Measurements from ENCODE around the gene CDC42EP1. TPM values are rescaled to one million over a fixed set of nuclear protein-coding genes. Genes with fewer than 3 reads are reported as not detected.

Gene CDC42EP1
- total and polyA plus RNA-seq, 2 donors (not counting 1 experiment from before 2014, with no cell fraction given) = 0.22 TPM; not detected in 1

GRCh38 chr22:37569009-37569920 lies 9.0 kb downstream of the CDC42EP1 start:
- no peak overlapping the region for H3K27ac ChIP-seq (ENCODE audit: low read length in 2 of 2)
- DNase-seq (no peak), ATAC-seq (ENCODE audit: low read depth) (no peak)
- no peak overlapping the region for H3K4me3 ChIP-seq (ENCODE audit: control extremely low read depth in 1 of 5, extremely low read depth in 1 of 5, insufficient read depth in 1 of 5, low read depth in 2 of 5, low read length in 4 of 5)
- intact Hi-C loops (cut with micrococcal nuclease) = no loop called here
- Mint-ChIP-seq H3K27me3 (peaks cover 19% of the 10 kb centered on the region), H3K4me1 (peaks cover 19% of the 10 kb centered on the region), H3K9me3 (ENCODE audit: insufficient read depth) (no peaks in the 10 kb centered on the region), H3K4me3 (no peak overlapping the region), H3K27ac (no peak overlapping the region)
- H3K79me2 ChIP-seq (ENCODE audit: control insufficient read depth, insufficient read depth, low read length) = no peaks in the 10 kb centered on the region
- ChIA-PET POLR2A (no interaction called here), CTCF (interaction anchor here (0.9 to 7.0 kb wide), 6 partner anchors 17 to 252 kb away, joined by 3 to 278 read pairs (median 23); no protein-coding TSS in a partner anchor)
- no peaks in the 10 kb centered on the region for H3K36me3 ChIP-seq (replicated peaks in 1 of 2; ENCODE audit: control extremely low read depth in 1 of 2, control insufficient read depth in 1 of 2, extremely low read depth in 1 of 2, insufficient read depth in 2 of 2, low read length in 1 of 2)
- no peak overlapping the region for H3K4me2 ChIP-seq (replicated peaks; ENCODE audit: low read depth, low read length, poor library complexity, severe bottlenecking)
- peaks cover 0 to 6% (median 0%) of the 10 kb centered on the region in 3 donors for H3K9me3 ChIP-seq (ENCODE audit: control extremely low read depth in 1 of 3, control insufficient read depth in 2 of 3, insufficient read depth in 1 of 3, low read length in 2 of 3)
- peaks cover 0 to 1% (median under 1%) of the 10 kb centered on the region in 4 experiments for H3K27me3 ChIP-seq (replicated peaks in 1 of 4; ENCODE audit: control extremely low read depth in 1 of 4, control insufficient read depth in 3 of 4, insufficient read depth in 4 of 4, low read length in 3 of 4)
- H2AFZ ChIP-seq (ENCODE audit: insufficient read depth, low read depth, low read length, poor library complexity, severe bottlenecking) = no peak overlapping the region
- no peak overlapping the region for H3K9ac ChIP-seq (ENCODE audit: low read length)
- TF ChIP-seq EZH2 (IDR thresholded peaks at IDR 0.05; ENCODE audit: borderline replicate concordance, insufficient read depth, low read depth, low read length, poor library complexity, severe bottlenecking) = no peak
- TF ChIP-seq, protein P1, sequence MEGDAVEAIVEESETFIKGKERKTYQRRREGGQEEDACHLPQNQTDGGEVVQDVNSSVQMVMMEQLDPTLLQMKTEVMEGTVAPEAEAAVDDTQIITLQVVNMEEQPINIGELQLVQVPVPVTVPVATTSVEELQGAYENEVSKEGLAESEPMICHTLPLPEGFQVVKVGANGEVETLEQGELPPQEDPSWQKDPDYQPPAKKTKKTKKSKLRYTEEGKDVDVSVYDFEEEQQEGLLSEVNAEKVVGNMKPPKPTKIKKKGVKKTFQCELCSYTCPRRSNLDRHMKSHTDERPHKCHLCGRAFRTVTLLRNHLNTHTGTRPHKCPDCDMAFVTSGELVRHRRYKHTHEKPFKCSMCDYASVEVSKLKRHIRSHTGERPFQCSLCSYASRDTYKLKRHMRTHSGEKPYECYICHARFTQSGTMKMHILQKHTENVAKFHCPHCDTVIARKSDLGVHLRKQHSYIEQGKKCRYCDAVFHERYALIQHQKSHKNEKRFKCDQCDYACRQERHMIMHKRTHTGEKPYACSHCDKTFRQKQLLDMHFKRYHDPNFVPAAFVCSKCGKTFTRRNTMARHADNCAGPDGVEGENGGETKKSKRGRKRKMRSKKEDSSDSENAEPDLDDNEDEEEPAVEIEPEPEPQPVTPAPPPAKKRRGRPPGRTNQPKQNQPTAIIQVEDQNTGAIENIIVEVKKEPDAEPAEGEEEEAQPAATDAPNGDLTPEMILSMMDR (IDR thresholded peaks at IDR 0.05) = no peak
- peaks cover 21 to 26% of the 10 kb centered on the region in 2 donors for H3K4me1 ChIP-seq (ENCODE audit: control insufficient read depth in 2 of 2, insufficient read depth in 2 of 2, low read length in 2 of 2)
- WGBS (ENCODE audit: insufficient coverage) = 88% methylated on average over 17 of the region's 21 CpGs
- no peaks in the 10 kb centered on the region for H4K20me1 ChIP-seq (ENCODE audit: control insufficient read depth, insufficient read depth, low read length, poor library complexity, severe bottlenecking)
